Ascending aorta (tissue), 2 donors: ENCODE measurements around the gene BCAT1. TPM values are rescaled to one million over a fixed set of nuclear protein-coding genes. Genes with fewer than 3 reads are reported as not detected.

Experiments
- DNase-seq, 2 donors: peaks; one replicate each; pipeline ENCODE4 v3.0.0-alpha.2; 2019; ENCODE audit warnings: low spot score in 2 of 2
- H3K27ac ChIP-seq, 2 donors: fragments of 200-600 bp; sonication (generic); one replicate each; pipeline ENCODE4 v1.5.1; 2016 to 2017; ENCODE audit warnings: mild to moderate bottlenecking in 1 of 2
- H3K27me3 ChIP-seq: fragments of 200-600 bp; sonication (generic); one replicate; pipeline ENCODE4 v1.5.1; 2017
- H3K36me3 ChIP-seq, 2 donors: fragments of 200-600 bp; sonication (generic); one replicate each; pipeline ENCODE4 v1.5.1; 2016
- H3K4me1 ChIP-seq, 2 donors: fragments of 200-600 bp; sonication (generic); one replicate each; pipeline ENCODE4 v1.5.1; 2016 to 2017; ENCODE audit warnings: mild to moderate bottlenecking in 1 of 2
- H3K4me3 ChIP-seq, 2 donors: fragments of 200-600 bp; sonication (generic); one replicate each; pipeline ENCODE4 v1.5.1; 2016 to 2017; ENCODE audit warnings: mild to moderate bottlenecking in 1 of 2
- H3K9me3 ChIP-seq, 2 donors: fragments of 200-600 bp; sonication (generic); one replicate each; pipeline ENCODE4 v1.5.1; 2016
- intact Hi-C: fragments of 100-400 bp; cut with DNase I; formaldehyde crosslinking; loops from one replicate; pipeline ENCODE4 v1.15.1; 2023
- total RNA-seq: library from RNA; depleted of rRNA; stranded (reverse); fragments of >200 nt; gene quantifications from one replicate; pipeline ENCODE4 v1.1.0, GENCODE V29; 2016
- TF ChIP-seq, protein P1 (sequence below), 3 experiments: fragments of 200-600 bp in 2 of 3; fragments of 450-650 bp in 1 of 3; sonication (generic) in 2 of 3; IDR thresholded peaks; one replicate each; pipeline ENCODE4 v1.5.1; 2016 to 2019; ENCODE audit warnings: antibody characterized with exemption in 3 of 3, mild to moderate bottlenecking in 1 of 3, moderate library complexity in 1 of 3

Gene BCAT1
- total RNA-seq, 1 donor from 2014 or later = 16.5 TPM

GRCh38 chr12:24767016-24767415 lies 181.9 kb downstream of the BCAT1 start:
- no peak for DNase-seq
- Histone ChIP-seq H3K9me3 (no peaks in the 10 kb centered on the region), H3K4me3 (no peak overlapping the region), H3K27ac (no peak overlapping the region), H3K36me3 (no peaks in the 10 kb centered on the region), H3K27me3 (no peaks in the 10 kb centered on the region), H3K4me1 (no peaks in the 10 kb centered on the region)
- intact Hi-C loops = no loop called here
- TF ChIP-seq, protein P1, sequence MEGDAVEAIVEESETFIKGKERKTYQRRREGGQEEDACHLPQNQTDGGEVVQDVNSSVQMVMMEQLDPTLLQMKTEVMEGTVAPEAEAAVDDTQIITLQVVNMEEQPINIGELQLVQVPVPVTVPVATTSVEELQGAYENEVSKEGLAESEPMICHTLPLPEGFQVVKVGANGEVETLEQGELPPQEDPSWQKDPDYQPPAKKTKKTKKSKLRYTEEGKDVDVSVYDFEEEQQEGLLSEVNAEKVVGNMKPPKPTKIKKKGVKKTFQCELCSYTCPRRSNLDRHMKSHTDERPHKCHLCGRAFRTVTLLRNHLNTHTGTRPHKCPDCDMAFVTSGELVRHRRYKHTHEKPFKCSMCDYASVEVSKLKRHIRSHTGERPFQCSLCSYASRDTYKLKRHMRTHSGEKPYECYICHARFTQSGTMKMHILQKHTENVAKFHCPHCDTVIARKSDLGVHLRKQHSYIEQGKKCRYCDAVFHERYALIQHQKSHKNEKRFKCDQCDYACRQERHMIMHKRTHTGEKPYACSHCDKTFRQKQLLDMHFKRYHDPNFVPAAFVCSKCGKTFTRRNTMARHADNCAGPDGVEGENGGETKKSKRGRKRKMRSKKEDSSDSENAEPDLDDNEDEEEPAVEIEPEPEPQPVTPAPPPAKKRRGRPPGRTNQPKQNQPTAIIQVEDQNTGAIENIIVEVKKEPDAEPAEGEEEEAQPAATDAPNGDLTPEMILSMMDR (IDR thresholded peaks at IDR 0.05) = no peak

GRCh38 chr12:24764712-24765111 lies 184.2 kb downstream of the BCAT1 start:
- no peaks in the 10 kb centered on the region for H3K4me1 ChIP-seq
- no peak for DNase-seq
- no peaks in the 10 kb centered on the region for H3K36me3 ChIP-seq
- no peaks in the 10 kb centered on the region for H3K27me3 ChIP-seq
- no peaks in the 10 kb centered on the region for H3K9me3 ChIP-seq
- TF ChIP-seq, protein P1 (IDR thresholded peaks at IDR 0.05) = no peak
- intact Hi-C loops = no loop called here
- no peak overlapping the region for H3K27ac ChIP-seq
- H3K4me3 ChIP-seq = no peak overlapping the region

- DNase-seq = no peak
- H3K36me3 ChIP-seq = no peaks in the 10 kb centered on the region
- H3K9me3 ChIP-seq = no peaks in the 10 kb centered on the region
- no peak overlapping the region for H3K4me3 ChIP-seq
- no peaks in the 10 kb centered on the region for H3K27me3 ChIP-seq
- TF ChIP-seq, protein P1 (IDR thresholded peaks at IDR 0.05) = no peak
- intact Hi-C loops = no loop called here
- no peaks in the 10 kb centered on the region for H3K4me1 ChIP-seq
- no peak overlapping the region for H3K27ac ChIP-seq
These were observed 188.1 kb downstream of the BCAT1 start for GRCh38 chr12:24760606-24761378.

- no peak for DNase-seq
- no peaks in the 10 kb centered on the region for H3K9me3 ChIP-seq
- no peak overlapping the region for H3K4me3 ChIP-seq
- intact Hi-C loops = no loop called here
- TF ChIP-seq, protein P1 (IDR thresholded peaks at IDR 0.05) = no peak
- no peak overlapping the region for H3K27ac ChIP-seq
- H3K4me1 ChIP-seq = no peaks in the 10 kb centered on the region
- H3K36me3 ChIP-seq = no peaks in the 10 kb centered on the region
- H3K27me3 ChIP-seq = no peaks in the 10 kb centered on the region
These were observed 188.7 kb downstream of the BCAT1 start for GRCh38 chr12:24760162-24760561.

Other genes starting within 250 kb of the BCAT1 start
- not detected for gene DNAI7, start 246.1 kb upstream of the BCAT1 start, total RNA-seq
- 0.85 TPM for gene ETFRF1, start 246.1 kb upstream of the BCAT1 start, total RNA-seq